ENCODE results near the gene SAFB2. TPM values are rescaled to one million over a fixed set of nuclear protein-coding genes. Genes with fewer than 3 reads are reported as not detected.

Gene SAFB2
- total RNA-seq, 4 donors from 2014 or later, result 13.7 to 19.8 (median 18.4) TPM

GRCh38 chr19:5560156-5560555 lies 62.4 kb downstream of the SAFB2 start:
- Histone ChIP-seq H3K36me3 (no peaks in the 10 kb centered on the region), H3K27me3 (peaks cover 35 to 56% (median 48%) of the 10 kb centered on the region in 3 donors), H3K27ac (no peak overlapping the region), H3K4me1 (no peaks in the 10 kb centered on the region), H3K9me3 (peaks cover 0 to 4% (median 0%) of the 10 kb centered on the region in 3 donors), H3K4me3 (no peak overlapping the region)
- TF ChIP-seq POLR2A (IDR thresholded peaks at IDR 0.05), result no peak
- TF ChIP-seq CTCF (IDR thresholded peaks at IDR 0.05 in 4 of 5, conservative IDR thresholded peaks at IDR 0.05 in 1 of 5), result no peak
- DNase-seq, result no peak
- in situ Hi-C loops (cut with MboI; ENCODE audit: low sequenced_read_pairs in 4 of 4) (no loop called here), intact Hi-C loops (cut with DNase I; ENCODE audit: low total_unique reads) (no loop called here)
- no peak for ATAC-seq

DNA sequence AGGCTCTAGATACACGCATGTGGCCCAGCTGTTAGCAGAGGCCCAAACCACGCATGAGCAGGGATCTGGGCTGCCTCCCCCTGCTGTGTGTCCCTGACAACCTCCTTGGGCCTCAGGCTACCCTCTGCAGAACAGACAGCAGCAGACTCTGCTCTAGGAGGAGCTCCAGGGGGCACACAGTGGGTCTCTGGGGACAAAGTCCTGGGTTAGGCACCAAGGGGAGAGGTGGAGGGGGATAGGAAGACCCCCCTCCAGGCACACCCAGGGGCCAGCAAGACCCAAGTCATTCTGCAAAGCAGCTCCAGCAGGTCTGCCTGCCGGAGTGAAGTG lies 62.8 kb downstream of the SAFB2 start:
- intact Hi-C loops (cut with DNase I; ENCODE audit: low total_unique reads), result no loop called here
- TF ChIP-seq CTCF (IDR thresholded peaks at IDR 0.05 in 4 of 5, conservative IDR thresholded peaks at IDR 0.05 in 1 of 5) (no peak), POLR2A (IDR thresholded peaks at IDR 0.05) (no peak)
- in situ Hi-C loops (cut with MboI; ENCODE audit: low sequenced_read_pairs in 4 of 4), result no loop called here

DNA sequence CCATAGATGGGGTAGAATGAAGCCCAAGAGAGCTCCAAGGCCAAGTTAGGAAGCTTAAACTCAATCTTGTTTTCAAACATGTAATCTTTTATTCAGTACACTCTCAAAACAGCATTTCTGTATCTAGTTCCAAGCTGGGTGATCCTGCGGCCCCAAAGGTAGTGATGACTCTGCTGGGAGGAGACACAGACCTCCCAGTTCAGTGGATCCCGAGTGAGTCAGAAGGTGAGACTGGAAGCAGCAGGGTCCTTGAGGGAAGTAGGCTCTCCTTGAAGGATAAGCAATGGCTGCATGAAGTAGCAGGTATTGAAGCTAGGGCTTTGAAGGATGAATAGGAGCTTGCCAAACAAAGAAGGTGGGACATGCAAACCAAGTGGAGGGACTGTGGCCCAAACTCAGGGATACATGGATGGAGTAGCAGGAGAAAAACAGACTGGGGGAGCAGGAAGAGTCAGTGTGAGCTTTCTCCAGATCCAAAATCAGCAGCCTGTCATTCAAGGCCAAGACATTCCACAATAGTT lies 64.4 kb downstream of the SAFB2 start:
- intact Hi-C loops (cut with DNase I; ENCODE audit: low total_unique reads) (no loop called here), in situ Hi-C loops (cut with MboI; ENCODE audit: low sequenced_read_pairs in 4 of 4) (no loop called here)
- TF ChIP-seq CTCF (IDR thresholded peaks at IDR 0.05 in 4 of 5, conservative IDR thresholded peaks at IDR 0.05 in 1 of 5) (no peak), POLR2A (IDR thresholded peaks at IDR 0.05) (no peak)
- Histone ChIP-seq H3K27me3 (peaks cover 25 to 44% (median 43%) of the 10 kb centered on the region in 3 donors), H3K4me1 (no peaks in the 10 kb centered on the region), H3K9me3 (peaks cover 0 to 4% (median 0%) of the 10 kb centered on the region in 3 donors), H3K4me3 (no peak overlapping the region), H3K27ac (no peak overlapping the region), H3K36me3 (no peaks in the 10 kb centered on the region)
- DNase-seq, result no peak
- ATAC-seq, result no peak

More for the DNA sequence above, 62.8 kb downstream of the SAFB2 start:
- Histone ChIP-seq H3K4me1 (no peaks in the 10 kb centered on the region), H3K36me3 (no peaks in the 10 kb centered on the region), H3K4me3 (no peak overlapping the region), H3K9me3 (peaks cover 0 to 4% (median 0%) of the 10 kb centered on the region in 3 donors), H3K27ac (no peak overlapping the region), H3K27me3 (peaks cover 31 to 52% (median 45%) of the 10 kb centered on the region in 3 donors)
- ATAC-seq (no peak), DNase-seq (no peak)

- H3K4me3 ChIP-seq, result no peak overlapping the region
- no peak for ATAC-seq
- no peak for DNase-seq
- in situ Hi-C loops (cut with MboI; ENCODE audit: low sequenced_read_pairs in 4 of 4), result no loop called here
- peaks cover 0 to 4% (median 0%) of the 10 kb centered on the region in 3 donors for H3K9me3 ChIP-seq
- TF ChIP-seq POLR2A (IDR thresholded peaks at IDR 0.05), result no peak
- TF ChIP-seq CTCF (IDR thresholded peaks at IDR 0.05 in 4 of 5, conservative IDR thresholded peaks at IDR 0.05 in 1 of 5), result no peak
- no peaks in the 10 kb centered on the region for H3K4me1 ChIP-seq
- intact Hi-C loops (cut with DNase I; ENCODE audit: low total_unique reads), result no loop called here
- H3K27me3 ChIP-seq, result peaks cover 20 to 40% (median 40%) of the 10 kb centered on the region in 3 donors
- no peak overlapping the region for H3K27ac ChIP-seq
- no peaks in the 10 kb centered on the region for H3K36me3 ChIP-seq
Observed at GRCh38 chr19:5557691-5558090, 64.9 kb downstream of the SAFB2 start.

DNA sequence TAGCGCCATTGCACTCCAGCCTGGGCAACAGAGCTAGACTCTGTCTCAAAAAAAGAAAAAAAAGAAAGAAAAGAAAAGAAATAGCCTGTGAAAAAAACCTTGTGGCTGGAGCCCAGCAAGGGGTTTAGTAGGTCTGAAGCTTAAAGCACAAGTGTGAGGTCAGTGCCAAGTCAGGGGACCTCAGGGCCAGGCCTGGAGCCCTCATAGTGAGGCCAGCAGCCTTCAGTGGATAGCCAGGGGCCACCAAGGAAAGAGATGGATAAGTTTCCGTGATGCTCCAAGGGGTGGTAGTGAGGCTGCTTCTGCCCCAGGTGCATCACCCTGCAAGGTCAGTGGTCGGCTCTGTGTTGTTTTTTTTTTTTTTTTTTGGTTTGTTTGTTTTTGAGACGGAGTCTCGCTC lies 67.7 kb downstream of the SAFB2 start:
- in situ Hi-C loops (cut with MboI; ENCODE audit: low sequenced_read_pairs in 4 of 4), result no loop called here

More for the DNA sequence above, 67.7 kb downstream of the SAFB2 start:
- no peak for DNase-seq
- no peaks in the 10 kb centered on the region for H3K4me1 ChIP-seq
- no peak overlapping the region for H3K4me3 ChIP-seq
- peaks cover 0 to 15% (median 13%) of the 10 kb centered on the region in 3 donors for H3K27me3 ChIP-seq
- TF ChIP-seq CTCF (IDR thresholded peaks at IDR 0.05 in 4 of 5, conservative IDR thresholded peaks at IDR 0.05 in 1 of 5) (no peak), POLR2A (IDR thresholded peaks at IDR 0.05) (no peak)
- intact Hi-C loops (cut with DNase I; ENCODE audit: low total_unique reads), result no loop called here
- H3K36me3 ChIP-seq, result no peaks in the 10 kb centered on the region
- ATAC-seq, result no peak
- no peak overlapping the region for H3K27ac ChIP-seq
- H3K9me3 ChIP-seq, result no peaks in the 10 kb centered on the region
